ENCODE results near the gene LAMB4. TPM values are rescaled to one million over a fixed set of nuclear protein-coding genes. Genes with fewer than 3 reads are reported as not detected.

LAMB4 gene
- total and polyA plus RNA-seq, 2 donors (not counting 1 experiment from before 2014, with no cell fraction given): not detected

- no peak for ATAC-seq (ENCODE audit: low read depth)
- intact Hi-C loops (cut with micrococcal nuclease): no loop called here
These were observed 60.5 kb downstream of the LAMB4 start for GRCh38 chr7:108069646-108070045.

DNA sequence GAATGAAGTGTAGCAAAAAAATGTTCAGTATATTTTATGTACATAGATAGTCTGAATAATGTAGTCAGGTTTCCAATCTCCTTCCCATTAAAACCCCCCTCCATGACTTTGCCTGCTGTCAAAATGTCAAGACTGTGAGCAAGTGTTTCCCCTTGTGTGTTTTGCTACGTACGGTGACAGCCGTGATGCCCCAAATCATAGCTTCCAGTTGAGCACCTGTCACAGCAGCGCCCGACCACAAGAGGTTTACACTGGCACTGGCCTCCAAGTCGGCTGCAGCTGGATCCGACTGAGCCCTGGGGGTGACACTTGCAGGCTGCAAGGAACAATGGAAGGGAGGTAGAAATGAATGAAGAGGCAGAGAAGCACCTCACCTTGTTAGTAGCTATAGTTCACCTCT is 62.3 kb downstream of the LAMB4 start:
- POLR2A ChIA-PET: no interaction called here

More at GRCh38 chr7:108069646-108070045, 60.5 kb downstream of the LAMB4 start:
- WGBS (ENCODE audit: insufficient coverage): 100% methylated on average over 1 of the region's 2 CpGs
- Histone ChIP-seq H3K4me2 (replicated peaks; ENCODE audit: low read depth, low read length, poor library complexity, severe bottlenecking) (no peak overlapping the region), H3K79me2 (ENCODE audit: control insufficient read depth, insufficient read depth, low read length) (no peaks in the 10 kb centered on the region), H4K20me1 (ENCODE audit: control insufficient read depth, insufficient read depth, low read length, poor library complexity, severe bottlenecking) (no peaks in the 10 kb centered on the region), H3K4me1 (ENCODE audit: control insufficient read depth in 2 of 2, insufficient read depth in 2 of 2, low read length in 2 of 2) (no peaks in the 10 kb centered on the region), H3K4me3 (ENCODE audit: control extremely low read depth in 1 of 5, extremely low read depth in 1 of 5, insufficient read depth in 1 of 5, low read depth in 2 of 5, low read length in 4 of 5) (no peak overlapping the region), H3K36me3 (replicated peaks in 1 of 2; ENCODE audit: control extremely low read depth in 1 of 2, control insufficient read depth in 1 of 2, extremely low read depth in 1 of 2, insufficient read depth in 2 of 2, low read length in 1 of 2) (no peaks in the 10 kb centered on the region), H3K27me3 (replicated peaks in 1 of 4; ENCODE audit: control extremely low read depth in 1 of 4, control insufficient read depth in 3 of 4, insufficient read depth in 4 of 4, low read length in 3 of 4) (no peaks in the 10 kb centered on the region), H3K9me3 (ENCODE audit: control extremely low read depth in 1 of 3, control insufficient read depth in 2 of 3, insufficient read depth in 1 of 3, low read length in 2 of 3) (no peaks in the 10 kb centered on the region), H2AFZ (ENCODE audit: insufficient read depth, low read depth, low read length, poor library complexity, severe bottlenecking) (no peak overlapping the region), H3K9ac (ENCODE audit: low read length) (no peak overlapping the region), H3K27ac (ENCODE audit: low read length in 2 of 2) (no peak overlapping the region)
- TF ChIP-seq EZH2 (IDR thresholded peaks at IDR 0.05; ENCODE audit: borderline replicate concordance, insufficient read depth, low read depth, low read length, poor library complexity, severe bottlenecking): no peak
- TF ChIP-seq CTCF (IDR thresholded peaks at IDR 0.05): no peak
- no peaks in the 10 kb centered on the region for H3K4me1 Mint-ChIP-seq
- H3K9me3 Mint-ChIP-seq (ENCODE audit: insufficient read depth): no peaks in the 10 kb centered on the region
- no peak overlapping the region for H3K27ac Mint-ChIP-seq
- ChIA-PET POLR2A (no interaction called here), CTCF (no interaction called here)
- no peak for DNase-seq
- H3K27me3 Mint-ChIP-seq: peaks cover 18% of the 10 kb centered on the region
- H3K4me3 Mint-ChIP-seq: no peak overlapping the region

More for the DNA sequence above, 62.3 kb downstream of the LAMB4 start:
- Mint-ChIP-seq H3K27ac (no peak overlapping the region), H3K27me3 (peaks cover 18% of the 10 kb centered on the region), H3K9me3 (ENCODE audit: insufficient read depth) (no peaks in the 10 kb centered on the region), H3K4me1 (no peaks in the 10 kb centered on the region), H3K4me3 (no peak overlapping the region)
- no peak overlapping the region for H3K27ac ChIP-seq (ENCODE audit: low read length in 2 of 2)
- WGBS (ENCODE audit: insufficient coverage): 74% methylated on average over 5 of the region's 7 CpGs
- H3K79me2 ChIP-seq (ENCODE audit: control insufficient read depth, insufficient read depth, low read length): no peaks in the 10 kb centered on the region
- no peaks in the 10 kb centered on the region for H4K20me1 ChIP-seq (ENCODE audit: control insufficient read depth, insufficient read depth, low read length, poor library complexity, severe bottlenecking)
- H2AFZ ChIP-seq (ENCODE audit: insufficient read depth, low read depth, low read length, poor library complexity, severe bottlenecking): no peak overlapping the region
- DNase-seq: no peak
- CTCF ChIA-PET: no interaction called here
- ATAC-seq (ENCODE audit: low read depth): no peak
- no peak overlapping the region for H3K9ac ChIP-seq (ENCODE audit: low read length)
- TF ChIP-seq CTCF (IDR thresholded peaks at IDR 0.05): no peak
- no peak for TF ChIP-seq EZH2 (IDR thresholded peaks at IDR 0.05; ENCODE audit: borderline replicate concordance, insufficient read depth, low read depth, low read length, poor library complexity, severe bottlenecking)
- H3K4me1 ChIP-seq (ENCODE audit: control insufficient read depth in 2 of 2, insufficient read depth in 2 of 2, low read length in 2 of 2): no peaks in the 10 kb centered on the region
- H3K4me3 ChIP-seq (ENCODE audit: control extremely low read depth in 1 of 5, extremely low read depth in 1 of 5, insufficient read depth in 1 of 5, low read depth in 2 of 5, low read length in 4 of 5): no peak overlapping the region
- intact Hi-C loops (cut with micrococcal nuclease): no loop called here
- no peaks in the 10 kb centered on the region for H3K36me3 ChIP-seq (replicated peaks in 1 of 2; ENCODE audit: control extremely low read depth in 1 of 2, control insufficient read depth in 1 of 2, extremely low read depth in 1 of 2, insufficient read depth in 2 of 2, low read length in 1 of 2)
- H3K4me2 ChIP-seq (replicated peaks; ENCODE audit: low read depth, low read length, poor library complexity, severe bottlenecking): no peak overlapping the region
- H3K9me3 ChIP-seq (ENCODE audit: control extremely low read depth in 1 of 3, control insufficient read depth in 2 of 3, insufficient read depth in 1 of 3, low read length in 2 of 3): no peaks in the 10 kb centered on the region
- no peaks in the 10 kb centered on the region for H3K27me3 ChIP-seq (replicated peaks in 1 of 4; ENCODE audit: control extremely low read depth in 1 of 4, control insufficient read depth in 3 of 4, insufficient read depth in 4 of 4, low read length in 3 of 4)
